Activated naive CD4-positive, alpha-beta T cell treated with anti-CD3 and anti-CD28 coated beads, Interleukin-2, amount 50 U/mL, for 72 hours (primary cell): Measurements from ENCODE around the gene TNRC6B. TPM values are rescaled to one million over a fixed set of nuclear protein-coding genes. Genes with fewer than 3 reads are reported as not detected.
"Not testable (repeated sequence)": the region's sequence is repeated elsewhere in the genome, so short reads cannot be mapped to it uniquely, and the experiment has no call there.

Experiments used
- ATAC-seq, 2 donors: fragments of 150-1000 bp; cut with Tn5 transposase; 2 replicates each; pipeline ENCODE4 v1.10.0; 2021; ENCODE audit warnings: mild to moderate bottlenecking in 2 of 2, moderate library complexity in 2 of 2
- DNase-seq, 2 donors: peaks; one replicate each; pipeline ENCODE4 v3.0.0; 2021 to 2022; ENCODE audit warnings: low spot score in 2 of 2
- H3K27ac Mint-ChIP-seq, 2 donors: one replicate each; pipeline ENCODE4 v1.8.0; 2022; ENCODE audit warnings: mild to moderate bottlenecking in 2 of 2, mixed read lengths in 2 of 2
- H3K36me3 Mint-ChIP-seq, 2 donors: one replicate each; pipeline ENCODE4 v1.8.0; 2022; ENCODE audit warnings: mixed read lengths in 2 of 2
- H3K9me3 Mint-ChIP-seq, 2 donors: one replicate each; pipeline ENCODE4 v1.8.0; 2022; ENCODE audit warnings: mixed read lengths in 2 of 2
- total RNA-seq, 2 donors: library from RNA; stranded (reverse); gene quantifications; one replicate each; pipeline ENCODE4 v1.2.3, GENCODE V29; 2022

The TNRC6B gene
- total RNA-seq, 2 donors from 2014 or later: 57.7 to 63.2 TPM

GRCh38 chr22:40222979-40223378 lies 45.3 kb downstream of the TNRC6B start:
- H3K27ac Mint-ChIP-seq, H3K36me3 Mint-ChIP-seq, DNase-seq, ATAC-seq, H3K9me3 Mint-ChIP-seq: not testable (repeated sequence)

GRCh38 chr22:40224702-40225101 lies 47.0 kb downstream of the TNRC6B start:
- H3K36me3 Mint-ChIP-seq: peaks cover 5 to 13% of the 10 kb centered on the region in 2 donors
- peak; percentile 96 to 97 for ATAC-seq
- H3K27ac Mint-ChIP-seq: peak overlapping the region; percentile 29 to 94
- no peak for DNase-seq
- no peaks in the 10 kb centered on the region for H3K9me3 Mint-ChIP-seq

- no peaks in the 10 kb centered on the region for H3K9me3 Mint-ChIP-seq
- H3K27ac Mint-ChIP-seq: no peak overlapping the region
- no peak for DNase-seq
- no peak for ATAC-seq
- H3K36me3 Mint-ChIP-seq: peaks cover 6 to 19% of the 10 kb centered on the region in 2 donors
Measured at GRCh38 chr22:40226620-40227019, 48.9 kb downstream of the TNRC6B start.

GRCh38 chr22:40231618-40232313 lies 54.0 kb downstream of the TNRC6B start:
- Mint-ChIP-seq H3K9me3 (no peaks in the 10 kb centered on the region), H3K36me3 (peaks cover 6 to 19% of the 10 kb centered on the region in 2 donors), H3K27ac (peak overlapping the region in 1 of 2 donors; percentile 19)
- no peak for ATAC-seq
- no peak for DNase-seq

GRCh38 chr22:40232624-40233023 lies 54.9 kb downstream of the TNRC6B start:
- Mint-ChIP-seq H3K36me3 (peaks cover 6 to 22% of the 10 kb centered on the region in 2 donors), H3K9me3 (no peaks in the 10 kb centered on the region), H3K27ac (no peak overlapping the region)
- DNase-seq: no peak
- no peak for ATAC-seq

- no peaks in the 10 kb centered on the region for H3K9me3 Mint-ChIP-seq
- DNase-seq (no peak), ATAC-seq (no peak)
- H3K36me3 Mint-ChIP-seq: peaks cover 6 to 32% of the 10 kb centered on the region in 2 donors
- no peak overlapping the region for H3K27ac Mint-ChIP-seq
Measured at GRCh38 chr22:40233886-40234285, 56.2 kb downstream of the TNRC6B start.

GRCh38 chr22:40234658-40235057 lies 56.9 kb downstream of the TNRC6B start:
- Mint-ChIP-seq H3K9me3 (no peaks in the 10 kb centered on the region), H3K27ac (no peak overlapping the region), H3K36me3 (peaks cover 1 to 26% of the 10 kb centered on the region in 2 donors)
- ATAC-seq: no peak
- DNase-seq: no peak

GRCh38 chr22:40235308-40235707 lies 57.6 kb downstream of the TNRC6B start:
- no peaks in the 10 kb centered on the region for H3K9me3 Mint-ChIP-seq
- no peak for ATAC-seq
- DNase-seq: no peak
- H3K27ac Mint-ChIP-seq: no peak overlapping the region
- peaks cover 0 to 21% of the 10 kb centered on the region in 2 donors for H3K36me3 Mint-ChIP-seq

- DNase-seq: no peak
- Mint-ChIP-seq H3K9me3 (no peaks in the 10 kb centered on the region), H3K36me3 (peaks cover 0 to 21% of the 10 kb centered on the region in 2 donors), H3K27ac (no peak overlapping the region)
- no peak for ATAC-seq
Measured at GRCh38 chr22:40236131-40236665, 58.5 kb downstream of the TNRC6B start.

- no peak for DNase-seq
- no peaks in the 10 kb centered on the region for H3K9me3 Mint-ChIP-seq
- peak in 1 of 2 donors; percentile 4 for ATAC-seq
- H3K36me3 Mint-ChIP-seq: peaks cover 0 to 13% of the 10 kb centered on the region in 2 donors
- H3K27ac Mint-ChIP-seq: peak overlapping the region; percentile 41 to 65
Measured at GRCh38 chr22:40237241-40237640, 59.5 kb downstream of the TNRC6B start.

GRCh38 chr22:40237788-40238424 lies 60.2 kb downstream of the TNRC6B start:
- no peak for ATAC-seq
- H3K36me3 Mint-ChIP-seq: peaks cover 0 to 12% of the 10 kb centered on the region in 2 donors
- no peaks in the 10 kb centered on the region for H3K9me3 Mint-ChIP-seq
- H3K27ac Mint-ChIP-seq: peak overlapping the region; percentile 41 to 95
- no peak for DNase-seq

- peak overlapping the region; percentile 38 to 95 for H3K27ac Mint-ChIP-seq
- no peaks in the 10 kb centered on the region for H3K9me3 Mint-ChIP-seq
- peaks cover 0 to 12% of the 10 kb centered on the region in 2 donors for H3K36me3 Mint-ChIP-seq
- DNase-seq: no peak
- no peak for ATAC-seq
Measured at GRCh38 chr22:40238425-40239344, 61.0 kb downstream of the TNRC6B start.

- no peaks in the 10 kb centered on the region for H3K9me3 Mint-ChIP-seq
- ATAC-seq (no peak), DNase-seq (no peak)
- peaks cover 0 to 12% of the 10 kb centered on the region in 2 donors for H3K36me3 Mint-ChIP-seq
- H3K27ac Mint-ChIP-seq: peak overlapping the region in 1 of 2 donors; percentile 95
Measured at GRCh38 chr22:40239345-40239683, 61.6 kb downstream of the TNRC6B start.

- no peak for ATAC-seq
- no peaks in the 10 kb centered on the region for H3K9me3 Mint-ChIP-seq
- peaks cover 0 to 16% of the 10 kb centered on the region in 2 donors for H3K36me3 Mint-ChIP-seq
- peak overlapping the region in 1 of 2 donors; percentile 81 for H3K27ac Mint-ChIP-seq
- DNase-seq: no peak
Measured at GRCh38 chr22:40240160-40240559, 62.4 kb downstream of the TNRC6B start.

- H3K27ac Mint-ChIP-seq: peak overlapping the region in 1 of 2 donors; percentile 81
- ATAC-seq (peak; percentile 11 to 51), DNase-seq (no peak)
- H3K9me3 Mint-ChIP-seq: no peaks in the 10 kb centered on the region
- peaks cover 0 to 16% of the 10 kb centered on the region in 2 donors for H3K36me3 Mint-ChIP-seq
Measured at GRCh38 chr22:40240686-40241085, 63.0 kb downstream of the TNRC6B start.

- Mint-ChIP-seq H3K9me3 (no peaks in the 10 kb centered on the region), H3K36me3 (peaks cover 0 to 16% of the 10 kb centered on the region in 2 donors), H3K27ac (peak overlapping the region; percentile 76 to 81)
- no peak for DNase-seq
- ATAC-seq: peak; percentile 85 to 90
Measured at GRCh38 chr22:40241200-40241763, 63.6 kb downstream of the TNRC6B start.
